ENCODE results near the gene SEC22C.

- peak in 1 of 6 experiments; percentile 10 for TF ChIP-seq CTCF (IDR thresholded peaks at IDR 0.05)
- TF ChIP-seq POLR2AphosphoS5 (IDR thresholded peaks at IDR 0.05) = peak; percentile 17 to 58
- peak in 1 of 4 donors; percentile 29 for TF ChIP-seq POLR2A (IDR thresholded peaks at IDR 0.05)
Measured at GRCh38 chr3:42507252-42507651, 74.5 kb downstream of the SEC22C start.
